Mesenteric fat pad (tissue), 1 donor: ENCODE results near the gene SELENOS. TPM values are rescaled to one million over a fixed set of nuclear protein-coding genes. Genes with fewer than 3 reads are reported as not detected.

Experiments
- DNase-seq: peaks from one replicate; pipeline ENCODE4 v3.0.0-alpha.2; 2020; ENCODE audit warnings: low spot score
- total RNA-seq: library from RNA; stranded (reverse); fragmentation: NEBNext Ultra II Directional; extraction: Animal tissue kit (Norgen Biotek cat#: 25700); gene quantifications from one replicate; pipeline ENCODE4 v1.2.1, GENCODE V29; 2021
- donor health status: DM: yes; HTN: yes; CAD: no.

Gene SELENOS
- total RNA-seq, 1 donor from 2014 or later = 87.2 TPM

- DNase-seq = no peak
These were observed 51.6 kb downstream of the SELENOS start for GRCh38 chr15:101225658-101226057.

Other genes starting within 250 kb of the SELENOS start
- gene CHSY1, start 25.4 kb downstream of the SELENOS start, total RNA-seq = 53.5 TPM
- gene SNRPA1, start 17.8 kb upstream of the SELENOS start, total RNA-seq = 40.8 TPM
- gene PCSK6, start 212.2 kb upstream of the SELENOS start, total RNA-seq = 16.9 TPM